H1 (cell line): ENCODE measurements around the gene FOXL3. TPM values are rescaled to one million over a fixed set of nuclear protein-coding genes. Genes with fewer than 3 reads are reported as not detected.

ENCODE experiments used
- CTCF ChIA-PET: fragments of 300-600 bp; sonication (Branson Sonifier 250); formaldehyde crosslinking; loops from one replicate; lab custom pipeline; 2021; ENCODE audit not compliant: partially characterized antibody; lab: Charles Lee
- POLR2A ChIA-PET: fragments of 300-600 bp; sonication (Branson Sonifier 250); formaldehyde crosslinking; loops from one replicate; lab custom pipeline; 2021; ENCODE audit warnings: inconsistent platforms; ENCODE audit not compliant: partially characterized antibody; lab: Charles Lee
- DNase-seq, 2 experiments: peaks; one replicate each; pipeline versions ENCODE4 v3.0.0 to v3.0.0-alpha.2; 2010 to 2022; ENCODE audit warnings: low spot score in 2 of 2, low read depth in 1 of 2, mixed read lengths in 1 of 2
- FAIRE-seq: peaks from 2 replicates; lab custom pipeline; 2011; peaks lifted over from hg19 to GRCh38; lab: Jason Lieb, UNC
- H2AFZ ChIP-seq: 2 replicates; pipeline ENCODE4 v1.8.1; 2012; ENCODE audit warnings: low read length, inconsistent platforms
- H2AK5ac ChIP-seq: 2 replicates; pipeline ENCODE4 v1.6.1; 2013; ENCODE audit warnings: low read depth, low read length
- H2BK120ac ChIP-seq: replicated peaks from 2 replicates; pipeline ENCODE3; 2013; ENCODE audit warnings: low read depth, low read length, inconsistent platforms
- H2BK12ac ChIP-seq: 2 replicates; pipeline ENCODE4 v1.6.1; 2013; ENCODE audit warnings: low read depth, low read length
- H2BK15ac ChIP-seq: 2 replicates; pipeline ENCODE4 v1.6.1; 2013; ENCODE audit warnings: low read length
- H2BK20ac ChIP-seq: 2 replicates; pipeline ENCODE4 v1.6.1; 2013; ENCODE audit warnings: low read length
- H2BK5ac ChIP-seq: 2 replicates; pipeline ENCODE4 v1.6.1; 2013; ENCODE audit warnings: low read depth, low read length
- H3K14ac ChIP-seq: 2 replicates; pipeline ENCODE4 v1.6.1; 2013; ENCODE audit warnings: inconsistent platforms; ENCODE audit not compliant: insufficient read length
- H3K18ac ChIP-seq: 2 replicates; pipeline ENCODE4 v1.6.1; 2013; ENCODE audit warnings: low read length; ENCODE audit errors: extremely low read depth
- H3K23ac ChIP-seq: 2 replicates; pipeline ENCODE4 v1.6.1; 2013; ENCODE audit warnings: inconsistent platforms; ENCODE audit not compliant: insufficient read length
- H3K23me2 ChIP-seq: 2 replicates; pipeline ENCODE4 v1.6.1; 2013; ENCODE audit warnings: low read depth, low read length
- H3K27ac ChIP-seq: 2 replicates; pipeline ENCODE4 v1.6.1; 2011; ENCODE audit warnings: low read depth, low read length, inconsistent platforms
- H3K27me3 ChIP-seq, 4 experiments: replicated peaks in 1 of 4; 1 replicate in 1 of 4; 2 replicates in 3 of 4; pipeline versions ENCODE4 v1.6.1 to v1.8.1; 2011 to 2013; ENCODE audit warnings: low read length in 3 of 4, mild to moderate bottlenecking in 3 of 4, inconsistent platforms in 2 of 4, mixed read lengths in 2 of 4, moderate library complexity in 1 of 4; ENCODE audit not compliant: control insufficient read depth in 3 of 4, insufficient read depth in 3 of 4; ENCODE audit errors: extremely low read depth in 1 of 4
- H3K36me3 ChIP-seq, 4 experiments: 2 replicates each; pipeline versions ENCODE4 v1.6.1 to v1.8.1; 2011 to 2013; ENCODE audit warnings: mild to moderate bottlenecking in 4 of 4, low read length in 3 of 4, moderate library complexity in 2 of 4, control low read depth in 1 of 4, inconsistent platforms in 1 of 4; ENCODE audit not compliant: insufficient read depth in 4 of 4, control insufficient read depth in 2 of 4
- H3K4ac ChIP-seq: replicated peaks from 2 replicates; pipeline ENCODE3; 2013; ENCODE audit warnings: low read length, low read depth, mixed read lengths, inconsistent platforms; ENCODE audit not compliant: insufficient read length
- H3K4me1 ChIP-seq, 4 experiments: replicated peaks in 1 of 4; 1 replicate in 1 of 4; 2 replicates in 3 of 4; pipeline versions ENCODE4 v1.6.1 to v1.8.1; 2011 to 2013; ENCODE audit warnings: low read length in 3 of 4, inconsistent platforms in 2 of 4, mixed read lengths in 1 of 4; ENCODE audit not compliant: insufficient read depth in 4 of 4, control insufficient read depth in 3 of 4
- H3K4me2 ChIP-seq, 2 experiments: 2 replicates each; pipeline versions ENCODE4 v1.6.1 to v1.8.1; 2011 to 2013; ENCODE audit warnings: low read depth in 2 of 2, low read length in 2 of 2, control low read depth in 1 of 2, inconsistent platforms in 1 of 2, mild to moderate bottlenecking in 1 of 2; ENCODE audit not compliant: insufficient read depth in 1 of 2
- H3K4me3 ChIP-seq, 4 experiments: fragments of 200-600, 300-600 bp in 1 of 4; sonication (generic), shearing (Covaris generic), sonication (Bioruptor Twin) in 1 of 4; 2 replicates each; pipeline versions ENCODE4 v1.5.1 to v1.8.1; 2011 to 2016; ENCODE audit warnings: low read length in 4 of 4, low read depth in 3 of 4, control low read depth in 2 of 4, inconsistent platforms in 2 of 4, mild to moderate bottlenecking in 2 of 4, mixed read lengths in 1 of 4, moderate library complexity in 1 of 4; ENCODE audit not compliant: insufficient read depth in 2 of 4; ENCODE audit errors: extremely low read depth in 1 of 4
- H3K56ac ChIP-seq: replicated peaks from 2 replicates; pipeline ENCODE3; 2013; ENCODE audit warnings: low read depth, mild to moderate bottlenecking, mixed read lengths, low read length, inconsistent platforms; ENCODE audit not compliant: insufficient read length
- H3K79me1 ChIP-seq: 2 replicates; pipeline ENCODE4 v1.6.1; 2013; ENCODE audit warnings: low read depth, low read length, control low read depth
- H3K79me2 ChIP-seq, 2 experiments: 2 replicates each; pipeline versions ENCODE4 v1.6.1 to v1.8.1; 2012 to 2013; ENCODE audit warnings: low read length in 2 of 2, mild to moderate bottlenecking in 2 of 2, inconsistent platforms in 1 of 2; ENCODE audit not compliant: insufficient read depth in 2 of 2, control insufficient read depth in 1 of 2
- H3K9ac ChIP-seq, 4 experiments: replicated peaks in 1 of 4; 1 replicate in 1 of 4; 2 replicates in 3 of 4; pipeline versions ENCODE4 v1.6.1 to v1.8.1; 2011 to 2013; ENCODE audit warnings: low read depth in 3 of 4, low read length in 3 of 4, control low read depth in 2 of 4, mild to moderate bottlenecking in 2 of 4, moderate library complexity in 2 of 4, inconsistent platforms in 1 of 4; ENCODE audit errors: extremely low read depth in 1 of 4
- H3K9me3 ChIP-seq, 2 experiments: 2 replicates each; pipeline versions ENCODE4 v1.6.1 to v1.8.1; 2012 to 2013; ENCODE audit warnings: mild to moderate bottlenecking in 2 of 2, moderate library complexity in 2 of 2, control low read depth in 1 of 2, inconsistent platforms in 1 of 2, low read depth in 1 of 2, low read length in 1 of 2, mixed read lengths in 1 of 2; ENCODE audit not compliant: insufficient read depth in 2 of 2
- H4K20me1 ChIP-seq, 2 experiments: replicated peaks in 1 of 2; 2 replicates each; pipeline versions ENCODE3 to v1.8.1; 2011 to 2013; ENCODE audit warnings: inconsistent platforms in 2 of 2, low read length in 2 of 2, mild to moderate bottlenecking in 1 of 2; ENCODE audit not compliant: insufficient read depth in 2 of 2, control insufficient read depth in 1 of 2
- H4K5ac ChIP-seq: 2 replicates; pipeline ENCODE4 v1.6.1; 2013; ENCODE audit warnings: low read length, low read depth, mixed read lengths, inconsistent platforms; ENCODE audit not compliant: insufficient read length
- H4K8ac ChIP-seq: 2 replicates; pipeline ENCODE4 v1.8.0; 2013; ENCODE audit warnings: mild to moderate bottlenecking, moderate library complexity, low read length, inconsistent platforms; ENCODE audit not compliant: insufficient read depth; ENCODE audit errors: extremely low read depth
- H4K91ac ChIP-seq: replicated peaks from 2 replicates; pipeline ENCODE3; 2013; ENCODE audit warnings: low read length, mixed read lengths, inconsistent platforms; ENCODE audit not compliant: insufficient read length
- TAF7 ChIP-seq: optimal IDR thresholded peaks from 2 replicates; pipeline ENCODE3; 2011; ENCODE audit warnings: low read depth, mild to moderate bottlenecking, inconsistent platforms, low read length, moderate library complexity, borderline replicate concordance
- WGBS, 2 experiments: shearing (Covaris generic) in 1 of 2; methylation state at CpG; one replicate each; pipeline versions ENCODE4 v1.1.6 to v1.1.7; 2013 to 2015; ENCODE audit warnings: low lambda C conversion rate in 2 of 2, mixed read lengths in 2 of 2, inconsistent platforms in 1 of 2, low coverage in 1 of 2, missing lambda C conversion rate in 1 of 2; ENCODE audit not compliant: insufficient replicate concordance in 2 of 2, insufficient coverage in 1 of 2, insufficient read length in 1 of 2; ENCODE audit errors: extremely low coverage in 1 of 2, missing lambda C conversion rate in 1 of 2; 5-methylcytosine and 5-hydroxymethylcytosine counted together
- polyA plus RNA-seq, 7 experiments: library from polyadenylated mRNA; depleted of rRNA in 3 of 7; stranded (reverse) in 5 of 7; unstranded in 2 of 7; fragments of >200 nt in 5 of 7; fragments of 200-250 nt in 2 of 7; gene quantifications; 1 replicate in 5 of 7; 2 replicates in 1 of 7; 4 replicates in 1 of 7; pipeline versions ENCODE4 v1.2.1 to v1.2.3, GENCODE V29; 2011 to 2013; ENCODE audit warnings: missing spikeins in 2 of 7, mixed read lengths in 2 of 7
- total RNA-seq: library from RNA; stranded (reverse); fragmentation: NEBNext Ultra II Directional; extraction: Animal tissue kit (Norgen Biotek cat#: 25700); gene quantifications from 2 replicates; pipeline ENCODE4 v1.2.1, GENCODE V29; 2021

Gene FOXL3
- total and polyA plus RNA-seq, 2 of the 8 experiments (the other 6 are each of a cell fraction or from before 2014, with no cell fraction given) = not detected

GRCh38 chr7:246451-246850 is 43.5 kb upstream of the FOXL3 start:
- CTCF ChIA-PET = interaction anchor here (1.0 kb wide), 1 partner anchor 20 kb away, joined by 3 read pairs; no protein-coding TSS in a partner anchor
- H3K18ac ChIP-seq = no peak overlapping the region
- TF ChIP-seq TAF7 = no peak
- TF ChIP-seq, all 59 proteins: peak for 0
- no peak overlapping the region for H4K91ac ChIP-seq
- no peak overlapping the region for H2BK120ac ChIP-seq
- H3K27me3 ChIP-seq = no peaks in the 10 kb centered on the region
- peaks cover 3% of the 10 kb centered on the region; the same call in 1 of the 2 replicates for H3K79me1 ChIP-seq
- H3K36me3 ChIP-seq = peaks cover 0 to 12% (median 4%) of the 10 kb centered on the region in 4 experiments; a peak in 4 of 8 replicates
- DNase-seq = no peak
- H3K4me2 ChIP-seq = no peak overlapping the region
- no peak overlapping the region for H3K4me3 ChIP-seq
- peaks cover 2 to 6% of the 10 kb centered on the region in 2 experiments for H4K20me1 ChIP-seq
- H4K5ac ChIP-seq = no peak overlapping the region
- H3K27ac ChIP-seq = no peak overlapping the region
- H3K23me2 ChIP-seq = no peaks in the 10 kb centered on the region
- H4K8ac ChIP-seq = no peak overlapping the region
- no peak overlapping the region for H3K14ac ChIP-seq
- no peak overlapping the region for H2BK5ac ChIP-seq
- no peak overlapping the region for H3K4ac ChIP-seq
- H3K9me3 ChIP-seq = no peaks in the 10 kb centered on the region
- no peak overlapping the region for H2BK20ac ChIP-seq
- no peak overlapping the region for H2AFZ ChIP-seq
- H3K4me1 ChIP-seq = no peaks in the 10 kb centered on the region
- no peak overlapping the region for H2BK12ac ChIP-seq
- H3K56ac ChIP-seq = no peak overlapping the region
- WGBS, 2 experiments = 95% methylated on average over 15 of the region's 22 CpGs; no CpG with 5 or more reads in 1 of the 2 experiments
- H2AK5ac ChIP-seq = no peak overlapping the region
- FAIRE-seq = no peak
- no peak overlapping the region for H3K9ac ChIP-seq
- H3K79me2 ChIP-seq = no peaks in the 10 kb centered on the region; a peak in 1 of 4 replicates
- no peak overlapping the region for H2BK15ac ChIP-seq
- POLR2A ChIA-PET = no interaction called here
- no peak overlapping the region for H3K23ac ChIP-seq
